GM21447 (cell line): ENCODE data around the gene BMP2K.
"Not testable (repeated sequence)": the region's sequence is repeated elsewhere in the genome, so short reads cannot be mapped to it uniquely, and the experiment has no call there.

Experiments used
- ATAC-seq: cut with Tn5 transposase; IDR thresholded peaks from one replicate; pipeline ENCODE4 v1.9.1; 2021; ENCODE audit not compliant: unreplicated experiment

BMP2K gene

GRCh38 chr4:78787392-78788006 is 11.3 kb downstream of the BMP2K start:
- ATAC-seq = no peak

DNA sequence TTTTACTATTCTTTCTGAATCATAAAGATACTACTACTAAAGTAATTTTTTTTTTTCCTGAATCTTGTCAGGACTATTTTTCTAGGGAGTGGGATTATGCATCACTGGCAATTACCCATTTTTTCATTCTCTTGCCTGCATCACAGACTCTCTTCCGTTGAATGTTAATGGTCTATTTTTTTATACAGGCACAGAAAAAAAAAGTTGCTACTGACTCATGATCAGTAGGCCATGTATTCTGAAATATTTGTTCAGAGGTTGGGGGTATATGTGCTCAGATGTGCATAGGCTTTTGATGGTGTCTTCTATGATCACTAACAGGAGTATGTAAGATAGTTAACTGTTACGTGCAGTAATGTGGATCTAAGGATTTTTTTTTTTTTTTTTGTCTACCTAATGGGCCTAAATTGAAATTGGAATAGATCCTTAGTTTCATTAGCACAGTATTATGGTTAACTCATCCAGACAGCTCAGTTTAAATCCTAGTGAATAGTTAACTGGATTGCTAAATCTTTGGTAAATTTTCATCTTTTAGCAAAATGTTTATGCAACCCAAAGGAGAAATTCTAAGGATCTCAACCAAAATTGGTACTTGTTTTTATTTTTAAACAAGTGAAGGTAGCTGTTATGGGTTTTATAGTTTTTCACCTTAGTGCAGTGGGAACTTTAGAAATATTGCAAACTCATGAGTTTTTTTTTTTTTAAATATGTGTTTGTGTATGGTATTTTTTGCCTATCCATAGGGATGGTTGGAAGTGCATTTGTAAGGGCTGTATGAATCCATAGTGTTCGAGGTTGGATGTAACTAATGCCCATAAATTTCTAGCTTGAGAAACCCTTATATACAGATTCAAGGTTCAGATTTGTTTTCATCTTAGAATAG is 12.1 kb downstream of the BMP2K start:
- ATAC-seq = no peak

DNA sequence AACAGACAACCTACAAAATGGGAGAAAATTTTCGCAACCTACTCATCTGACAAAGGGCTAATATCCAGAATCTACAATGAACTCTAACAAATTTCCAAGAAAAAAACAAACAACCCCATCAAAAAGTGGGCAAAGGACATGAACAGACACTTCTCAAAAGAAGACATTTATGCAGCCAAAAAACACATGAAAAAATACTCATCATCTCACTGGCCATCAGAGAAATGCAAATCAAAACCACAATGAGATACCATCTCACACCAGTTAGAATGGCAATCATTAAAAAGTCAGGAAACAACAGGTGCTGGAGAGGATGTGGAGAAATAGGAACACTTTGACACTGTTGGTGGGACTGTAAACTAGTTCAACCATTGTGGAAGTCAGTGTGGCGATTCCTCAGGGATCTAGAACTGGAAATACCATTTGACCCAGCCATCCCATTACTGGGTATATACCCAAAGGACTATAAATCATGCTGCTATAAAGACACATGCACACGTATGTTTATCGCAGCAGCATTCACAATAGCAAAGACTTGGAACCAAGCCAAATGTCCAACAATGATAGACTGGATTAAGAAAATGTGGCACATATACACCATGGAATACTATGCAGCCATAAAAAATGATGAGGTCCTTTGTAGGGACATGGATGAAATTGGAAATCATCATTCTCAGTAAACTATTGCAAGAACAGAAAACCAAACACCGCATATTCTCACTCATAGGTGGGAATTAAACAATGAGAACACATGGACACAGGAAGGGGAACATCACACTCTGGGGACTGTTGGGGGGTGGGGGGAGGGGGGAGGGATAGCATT is 19.7 kb downstream of the BMP2K start:
- ATAC-seq = not testable (repeated sequence)

DNA sequence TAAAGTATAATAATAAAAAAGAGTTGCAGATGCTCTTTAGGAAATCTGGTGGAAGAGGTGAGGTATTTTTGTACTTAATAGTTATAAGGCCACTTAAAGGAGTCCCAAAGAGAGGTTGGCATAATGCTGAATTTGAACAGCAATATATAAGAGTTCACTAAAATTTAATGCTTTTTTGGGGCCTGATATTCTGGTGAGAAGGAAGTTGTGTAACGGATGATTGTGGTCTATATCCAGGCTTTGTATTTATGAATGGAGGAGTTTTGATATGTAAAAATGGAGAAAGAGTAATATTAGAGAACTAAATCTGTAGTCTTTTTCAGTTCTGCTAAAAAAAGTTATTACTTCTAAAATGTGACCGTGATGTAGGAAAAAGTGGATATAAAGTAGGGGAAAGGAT is 20.4 kb downstream of the BMP2K start:
- no peak for ATAC-seq

GRCh38 chr4:78797777-78798284 is 21.7 kb downstream of the BMP2K start:
- ATAC-seq = no peak

- ATAC-seq = peak; percentile 52
Measured at GRCh38 chr4:78799551-78800495, 23.7 kb downstream of the BMP2K start.

DNA sequence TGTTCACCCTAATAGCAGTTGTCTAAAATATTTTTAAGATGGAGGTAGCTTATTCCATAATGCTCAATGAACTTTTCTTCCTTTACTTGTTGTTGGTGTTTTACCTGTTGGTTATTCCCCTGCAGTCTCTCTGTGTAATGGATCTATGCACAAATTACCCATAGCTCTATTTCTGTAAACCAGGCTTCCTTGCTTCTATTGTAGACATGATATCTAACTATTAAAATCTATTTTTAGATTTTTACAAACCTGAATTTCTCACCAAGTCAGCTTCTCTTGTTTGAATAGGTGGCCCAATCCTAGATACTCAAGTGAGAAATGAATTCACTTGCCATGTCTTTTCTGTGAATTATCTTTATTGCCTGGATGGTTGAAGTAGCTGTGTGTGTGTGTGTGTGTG is 24.8 kb downstream of the BMP2K start:
- no peak for ATAC-seq

- no peak for ATAC-seq
Measured at GRCh38 chr4:78803983-78804382, 27.8 kb downstream of the BMP2K start.

DNA sequence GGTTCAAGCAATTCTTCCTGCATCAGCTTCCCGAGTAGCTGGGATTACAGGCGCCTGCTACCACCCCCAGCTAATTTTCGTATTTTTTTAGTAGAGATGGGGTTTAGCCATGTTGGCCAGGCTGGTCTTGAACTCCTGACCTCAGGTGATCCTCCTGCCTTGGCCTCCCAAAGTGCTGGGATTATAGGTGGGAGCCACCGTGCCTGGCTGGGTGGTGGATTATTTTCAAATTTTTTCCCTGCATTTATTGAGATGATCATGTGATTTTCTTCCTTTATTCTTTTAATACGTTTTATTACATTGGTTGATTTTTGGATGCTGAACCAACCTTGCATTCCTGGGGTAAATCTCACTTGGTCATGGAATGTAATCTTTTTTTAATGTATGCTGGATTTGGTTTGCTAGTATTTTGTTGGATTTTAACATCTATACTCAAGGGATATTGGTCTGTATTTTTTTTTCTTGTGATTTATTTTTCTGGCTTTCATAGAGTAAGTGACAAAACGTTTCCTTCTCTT is 30.9 kb downstream of the BMP2K start:
- ATAC-seq = no peak

DNA sequence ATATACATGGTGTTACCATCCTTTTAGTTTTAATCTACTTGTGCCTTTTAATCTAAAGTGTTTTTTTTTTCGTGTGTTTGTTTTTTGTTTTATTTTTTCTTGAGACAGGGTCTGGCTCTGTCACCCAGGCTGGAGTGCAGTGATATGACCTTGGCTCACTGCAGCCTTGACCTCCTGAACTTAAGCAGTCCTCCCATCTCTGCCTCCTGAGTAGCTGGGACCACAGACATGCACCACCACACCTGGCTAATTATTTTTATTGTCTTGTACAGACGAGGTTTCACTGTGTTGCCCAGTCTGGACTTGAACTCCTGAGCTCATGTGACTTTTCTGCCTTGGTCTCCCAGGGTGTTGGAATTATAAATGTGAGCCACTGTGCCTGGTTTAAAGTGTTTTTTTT is 33.1 kb downstream of the BMP2K start:
- no peak for ATAC-seq

DNA sequence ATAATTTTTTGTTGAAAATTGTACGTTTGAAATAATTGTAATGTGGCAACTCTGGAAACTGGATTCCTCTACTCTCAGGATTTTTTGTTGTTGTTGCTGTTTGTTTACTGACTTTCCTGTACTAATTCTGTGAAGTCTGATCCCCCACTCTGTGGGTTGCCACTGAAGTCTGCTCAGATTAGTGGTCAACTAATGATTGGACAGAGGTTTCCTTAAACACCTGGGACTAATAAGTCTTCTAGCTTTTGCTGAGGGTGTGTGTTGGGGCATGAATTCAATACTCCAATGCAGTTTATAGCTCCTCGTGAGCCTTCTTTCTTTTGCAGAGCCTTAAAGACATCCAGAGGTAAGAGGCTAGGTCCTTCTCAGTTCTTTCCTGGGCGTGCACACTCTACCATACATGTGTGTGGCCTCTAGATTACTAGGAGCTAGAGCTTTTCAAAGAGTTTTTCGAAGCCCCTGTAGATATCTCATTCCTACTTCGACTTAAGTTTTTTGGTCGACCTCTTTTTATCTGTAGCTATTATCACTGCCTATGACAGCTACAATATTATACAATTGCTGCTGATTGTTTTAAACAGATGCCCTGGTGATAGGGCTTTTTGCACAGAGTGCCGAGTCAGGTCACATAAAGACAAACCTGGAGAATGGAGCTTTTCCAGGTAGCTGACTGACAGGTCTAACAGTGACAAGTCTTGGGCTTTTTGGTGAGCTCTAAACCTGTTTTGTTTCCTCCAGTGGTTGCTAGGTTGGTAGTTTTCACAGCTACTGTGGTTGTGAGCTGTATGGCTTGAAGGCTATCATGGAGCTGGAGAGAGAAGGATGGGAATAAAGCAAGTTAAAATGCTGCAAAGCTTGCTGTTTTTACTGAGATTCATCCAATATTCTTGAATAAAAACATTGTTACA is 34.0 kb downstream of the BMP2K start:
- ATAC-seq = no peak

- ATAC-seq = no peak
Measured at GRCh38 chr4:78811034-78811433, 34.9 kb downstream of the BMP2K start.

GRCh38 chr4:78818530-78819079 is 42.5 kb downstream of the BMP2K start:
- no peak for ATAC-seq

- ATAC-seq = no peak
Measured at GRCh38 chr4:78824001-78824400, 47.9 kb downstream of the BMP2K start.

- ATAC-seq = no peak
Measured at GRCh38 chr4:78827191-78827590, 51.0 kb downstream of the BMP2K start.

GRCh38 chr4:78829296-78829695 is 53.1 kb downstream of the BMP2K start:
- ATAC-seq = no peak

DNA sequence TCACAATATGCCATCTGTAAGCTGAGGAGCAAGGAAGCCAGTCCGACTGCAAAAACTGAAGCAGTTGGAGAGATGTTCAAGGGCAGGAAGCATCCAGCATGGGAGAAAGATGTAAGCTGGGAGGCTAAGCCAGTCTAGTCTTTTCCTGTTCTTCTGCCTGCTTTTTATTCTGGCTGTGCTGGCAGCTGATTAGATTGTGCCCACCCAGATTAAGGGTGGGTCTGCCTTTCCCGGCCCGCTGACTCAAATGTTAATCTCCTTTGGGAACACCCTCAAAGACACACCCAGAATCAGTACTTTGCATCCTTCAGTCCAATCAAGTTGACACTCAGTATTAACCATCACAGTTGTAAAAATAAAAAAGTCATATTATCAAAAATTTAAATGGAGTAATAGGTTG is 63.5 kb downstream of the BMP2K start:
- not testable (repeated sequence) for ATAC-seq

DNA sequence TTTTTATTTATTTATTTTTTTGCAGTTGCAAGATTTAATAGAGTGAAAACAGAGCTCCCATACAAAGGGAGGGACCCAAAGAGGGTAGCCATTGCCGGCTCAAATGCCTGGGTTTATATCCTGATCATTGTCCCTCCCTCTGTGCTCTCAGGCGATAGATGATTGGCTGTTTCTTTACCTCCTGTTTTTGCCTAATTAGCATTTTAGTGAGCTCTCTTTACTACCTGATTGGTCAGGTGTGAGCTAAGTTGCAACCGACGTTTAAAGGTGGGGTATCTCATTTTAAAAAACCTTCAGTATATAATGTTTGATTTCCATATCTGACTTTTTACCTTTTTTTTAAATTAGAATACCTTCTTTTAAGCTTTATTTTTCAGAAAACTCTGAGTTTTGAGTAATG is 64.1 kb downstream of the BMP2K start:
- not testable (repeated sequence) for ATAC-seq

- peak; percentile 80 for ATAC-seq
Measured at GRCh38 chr4:78845472-78845871, 69.3 kb downstream of the BMP2K start.
